HG02885 (cell line): ENCODE measurements around the gene B9D2.
"Not testable (repeated sequence)": the region's sequence is repeated elsewhere in the genome, so short reads cannot be mapped to it uniquely, and the experiment has no call there.

ENCODE experiments used
- ATAC-seq: cut with Tn5 transposase; IDR thresholded peaks from one replicate; pipeline ENCODE4 v1.9.1; 2021; ENCODE audit warnings: mild to moderate bottlenecking; ENCODE audit not compliant: unreplicated experiment, poor library complexity

The B9D2 gene

GRCh38 chr19:41392775-41393174, 28.8 kb upstream of the B9D2 start:
- no peak for ATAC-seq

GRCh38 chr19:41391618-41392017, 27.7 kb upstream of the B9D2 start:
- ATAC-seq, result no peak

DNA sequence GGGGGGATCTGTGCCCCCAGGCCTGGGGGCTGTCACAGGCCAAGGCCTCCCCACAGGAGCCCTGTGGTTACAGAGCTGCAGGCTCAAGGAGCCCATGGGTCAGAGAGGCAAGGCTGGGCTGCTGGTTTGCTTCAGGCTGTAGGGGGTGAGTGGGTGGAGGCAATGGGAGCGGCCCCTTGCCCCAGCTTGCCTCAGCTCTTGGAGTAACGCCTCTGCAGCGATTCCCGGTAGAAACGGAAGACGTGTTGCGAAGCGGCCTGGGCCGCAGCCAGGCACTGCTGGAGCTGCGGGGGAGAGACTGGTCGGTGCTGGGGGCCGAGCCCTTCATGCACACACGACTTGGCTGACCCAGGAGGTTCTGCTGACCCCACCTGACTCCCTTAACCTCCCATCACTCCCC, 22.5 kb upstream of the B9D2 start:
- ATAC-seq, result no peak

DNA sequence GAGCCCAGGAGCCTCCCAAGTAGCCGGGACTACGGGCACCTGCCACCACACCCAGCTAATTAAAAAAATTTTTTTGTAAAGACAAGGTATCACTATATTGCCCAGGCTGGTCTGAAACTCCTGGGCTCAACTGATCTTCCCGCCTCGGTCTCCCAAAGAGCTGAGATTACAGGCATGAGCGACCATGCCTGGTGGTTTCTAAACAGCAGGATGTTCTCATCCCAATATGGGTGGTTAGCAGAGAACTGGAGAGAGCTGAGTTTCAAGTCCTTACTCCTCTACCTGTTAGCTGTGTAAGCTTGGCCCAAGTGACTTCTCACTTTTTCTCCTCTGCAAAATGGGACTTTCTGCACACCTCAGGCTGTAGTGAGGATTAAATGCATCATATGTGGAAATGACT, 20.4 kb upstream of the B9D2 start:
- no peak for ATAC-seq

DNA sequence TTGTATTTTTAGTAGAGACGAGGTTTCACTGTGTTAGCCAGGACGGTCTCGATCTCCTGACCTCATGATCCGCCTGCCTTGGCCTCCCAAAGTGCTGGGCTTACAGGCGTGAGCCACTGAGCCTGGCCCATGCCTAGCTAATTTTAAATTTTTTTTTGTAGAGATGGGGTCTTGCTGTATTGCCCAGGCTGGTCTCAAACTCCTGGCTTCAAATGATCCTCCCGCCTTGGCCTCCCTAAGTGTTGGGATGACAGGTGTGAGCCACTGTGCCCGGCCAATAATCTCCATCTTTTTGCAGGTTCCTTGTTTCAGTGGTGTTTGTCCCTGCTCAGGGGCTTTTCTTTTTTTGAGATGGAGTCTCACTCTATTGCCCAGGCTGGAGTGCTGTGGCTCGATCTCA, 17.6 kb upstream of the B9D2 start:
- ATAC-seq, result not testable (repeated sequence)

DNA sequence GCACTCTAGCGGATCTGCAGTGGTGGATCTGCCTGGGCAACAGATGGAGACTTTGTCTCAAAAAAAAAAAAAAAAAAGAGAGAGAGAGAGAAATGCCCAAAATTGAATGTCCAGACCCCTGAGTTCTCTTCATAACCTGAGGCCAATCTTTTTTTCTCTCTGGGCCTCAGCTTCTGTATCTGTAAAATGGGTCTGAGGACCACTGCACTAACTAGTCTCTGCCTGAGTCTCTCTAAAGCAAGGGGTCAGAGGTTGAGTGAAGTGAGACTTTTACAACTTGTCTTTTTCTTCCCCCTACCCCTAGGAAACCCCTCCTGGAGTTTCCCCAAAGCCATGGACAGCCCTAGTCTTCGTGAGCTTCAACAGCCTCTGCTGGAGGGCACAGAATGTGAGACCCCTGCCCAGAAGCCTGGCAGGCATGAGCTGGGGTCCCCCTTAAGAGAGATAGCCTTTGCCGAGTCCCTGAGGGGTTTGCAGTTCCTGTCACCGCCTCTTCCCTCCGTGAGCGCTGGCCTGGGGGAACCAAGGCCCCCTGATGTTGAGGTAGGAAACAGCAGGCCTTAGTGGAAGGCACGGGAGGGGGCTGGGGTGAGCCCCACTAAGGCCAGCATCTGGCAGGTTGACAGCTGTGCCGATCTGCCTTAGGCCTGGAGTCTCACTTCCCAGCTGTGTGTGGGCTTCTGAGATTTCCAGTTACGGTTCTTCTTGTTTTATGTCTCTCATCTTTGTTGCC, 14.2 kb upstream of the B9D2 start:
- ATAC-seq, result peak; percentile 54

GRCh38 chr19:41376998-41377365, 13.0 kb upstream of the B9D2 start:
- ATAC-seq, result no peak

GRCh38 chr19:41376241-41376997, 12.5 kb upstream of the B9D2 start, which contains the start of gene TMEM91:
TMEM91 (plus strand) TSS chr19:41376533; CDS start chr19:41378310, 1,777 bp downstream.
- no peak for ATAC-seq

DNA sequence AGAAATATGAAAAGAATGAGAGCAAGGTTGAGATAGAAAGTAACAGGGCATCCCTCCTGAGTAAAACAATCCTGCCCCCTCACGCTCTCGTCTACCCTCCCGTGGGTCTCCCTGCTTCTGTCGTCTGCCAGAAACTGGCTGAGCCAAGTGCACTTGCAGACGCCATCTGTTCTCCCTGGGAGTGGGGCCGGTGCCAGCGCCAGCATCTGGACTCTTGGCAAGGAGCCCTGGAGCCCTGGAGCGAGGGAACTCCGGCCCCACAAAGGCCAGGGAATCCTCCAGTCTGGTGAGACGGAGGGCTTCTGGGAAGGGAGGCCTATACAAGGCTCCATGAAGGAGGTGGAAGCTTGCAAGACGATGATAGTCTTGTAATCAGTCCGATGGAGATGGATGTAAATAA, 10.0 kb upstream of the B9D2 start:
- no peak for ATAC-seq

- no peak for ATAC-seq
These were observed 8.6 kb upstream of the B9D2 start for GRCh38 chr19:41372501-41372900.

- no peak for ATAC-seq
These were observed 7.6 kb upstream of the B9D2 start for GRCh38 chr19:41371541-41371940.

- not testable (repeated sequence) for ATAC-seq
These were observed 7.2 kb upstream of the B9D2 start for GRCh38 chr19:41371119-41371518.

DNA sequence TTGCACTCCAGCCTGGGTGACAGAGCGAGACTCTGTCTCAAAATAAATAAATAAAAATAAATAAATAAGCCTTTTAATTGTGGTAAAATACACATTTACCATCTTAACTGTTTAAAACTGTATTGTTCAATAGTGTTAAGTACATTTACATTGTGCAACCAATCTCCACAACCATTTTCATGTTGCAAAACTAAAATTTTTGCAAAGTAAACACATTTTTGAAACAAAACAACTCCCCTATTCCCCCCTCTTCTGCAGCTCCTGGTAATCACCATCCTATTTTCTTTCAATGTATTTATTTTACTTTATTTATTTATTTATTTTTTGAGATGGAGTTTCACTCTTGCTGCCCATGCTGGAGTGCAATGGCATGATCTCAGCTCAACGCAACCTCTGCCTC, 5.8 kb upstream of the B9D2 start:
- no peak for ATAC-seq

DNA sequence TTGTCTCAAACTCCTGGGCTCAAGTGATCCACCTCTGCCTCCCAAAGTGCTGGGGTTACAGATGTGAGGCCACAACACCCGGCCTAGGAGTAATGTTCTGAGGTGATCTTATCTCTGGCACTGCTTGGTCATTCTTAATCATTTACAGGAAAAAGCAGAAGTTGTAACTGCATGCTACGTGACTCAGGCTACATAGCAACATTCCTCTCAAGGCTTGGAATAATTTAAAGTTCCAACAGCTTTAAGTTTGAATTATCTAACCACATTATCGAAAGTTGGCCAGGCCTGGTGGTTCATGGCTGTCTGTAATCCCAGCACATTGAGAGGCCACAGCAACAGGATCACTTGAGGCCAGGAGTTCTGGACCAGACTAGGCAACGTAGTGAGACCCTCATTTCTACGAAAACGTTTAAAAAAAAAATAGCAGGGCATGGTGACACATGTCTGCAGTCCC, 3.9 kb upstream of the B9D2 start:
- no peak for ATAC-seq

- no peak for ATAC-seq
These were observed 2.1 kb upstream of the B9D2 start for GRCh38 chr19:41366089-41366488.

GRCh38 chr19:41364524-41365391, 809 bp upstream of the B9D2 start:
- ATAC-seq, result no peak

GRCh38 chr19:41363371-41363752, 587 bp downstream of the B9D2 start:
- no peak for ATAC-seq

- ATAC-seq, result no peak
These were observed 1.7 kb downstream of the B9D2 start for GRCh38 chr19:41362143-41362847.

DNA sequence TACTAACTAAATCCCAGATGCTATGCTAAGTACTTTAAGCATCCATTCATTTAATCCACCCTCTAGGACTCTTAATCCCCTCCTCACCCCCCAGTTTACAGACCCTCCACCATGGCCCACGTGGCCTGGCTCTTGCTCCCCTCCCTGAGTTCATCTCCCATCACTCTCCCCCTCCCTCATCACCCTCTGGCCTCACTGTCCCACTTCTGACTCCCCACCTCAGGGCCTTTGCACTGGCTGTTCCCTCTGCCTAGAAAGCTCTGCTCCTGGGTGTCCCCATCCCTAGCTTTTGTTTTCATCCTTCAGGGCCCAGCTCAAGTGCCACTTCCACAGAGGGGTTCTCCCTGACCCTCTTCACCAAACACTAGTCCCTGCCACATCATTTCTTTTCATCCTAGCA, 4.2 kb downstream of the B9D2 start:
- ATAC-seq, result no peak

GRCh38 chr19:41357746-41358145, 6.2 kb downstream of the B9D2 start:
- no peak for ATAC-seq
